Peyer's patch (tissue), 4 donors: Measurements from ENCODE around the gene ARFIP1.

Source experiments
- CTCF ChIP-seq, 6 experiments: fragments of 450-650 bp in 4 of 6; fragments of 200-600 bp in 2 of 6; sonication (generic) in 1 of 6; IDR thresholded peaks; one replicate each; pipeline ENCODE4 v1.5.1; 2017 to 2019; ENCODE audit warnings: antibody characterized with exemption in 6 of 6, mild to moderate bottlenecking in 3 of 6, moderate library complexity in 1 of 6
- POLR2A ChIP-seq, 2 donors: fragments of 450-650 bp; IDR thresholded peaks; one replicate each; pipeline ENCODE4 v1.5.1; 2017; ENCODE audit warnings: antibody characterized with exemption in 2 of 2, mild to moderate bottlenecking in 2 of 2, moderate library complexity in 2 of 2

- TF ChIP-seq CTCF (IDR thresholded peaks at IDR 0.05) = no peak
- TF ChIP-seq POLR2A (IDR thresholded peaks at IDR 0.05) = no peak
Measured at GRCh38 chr4:152903658-152904057, 123.9 kb downstream of the ARFIP1 start.
